PC-3 (cell line): ENCODE data around the gene TYK2.

Source experiments
- CTCF ChIP-seq: fragments of 300-600 bp; sonication (generic); conservative IDR thresholded peaks from 2 replicates; pipeline ENCODE4 v1.5.1; 2017; ENCODE audit warnings: antibody characterized with exemption, low read depth, mild to moderate bottlenecking, low read length
- EZH2 ChIP-seq: fragments of 300-600 bp; sonication (generic); IDR thresholded peaks from one replicate; pipeline ENCODE4 v1.6.1; 2017; ENCODE audit warnings: antibody characterized with exemption, mild to moderate bottlenecking, low read length; ENCODE audit not compliant: unreplicated experiment
- EZH2phosphoT487 ChIP-seq: fragments of 300-600 bp; sonication (generic); IDR thresholded peaks from 2 replicates; pipeline ENCODE4 v1.6.1; 2018; ENCODE audit warnings: mild to moderate bottlenecking, antibody characterized with exemption, low read length, borderline replicate concordance

GRCh38 chr19:10335352-10335985, 44.9 kb downstream of the TYK2 start:
- TF ChIP-seq CTCF (no peak), EZH2phosphoT487 (no peak), EZH2 (no peak)
